NCI-H510A treated with DMSO at 0.1 percent for 48 hours (cell line): ENCODE data around the gene CYB5R2.

Experiments
- DNase-seq: peaks from one replicate; lab custom pipeline; 2025; lab: John Stamatoyannopoulos, UW

Gene CYB5R2

DNA sequence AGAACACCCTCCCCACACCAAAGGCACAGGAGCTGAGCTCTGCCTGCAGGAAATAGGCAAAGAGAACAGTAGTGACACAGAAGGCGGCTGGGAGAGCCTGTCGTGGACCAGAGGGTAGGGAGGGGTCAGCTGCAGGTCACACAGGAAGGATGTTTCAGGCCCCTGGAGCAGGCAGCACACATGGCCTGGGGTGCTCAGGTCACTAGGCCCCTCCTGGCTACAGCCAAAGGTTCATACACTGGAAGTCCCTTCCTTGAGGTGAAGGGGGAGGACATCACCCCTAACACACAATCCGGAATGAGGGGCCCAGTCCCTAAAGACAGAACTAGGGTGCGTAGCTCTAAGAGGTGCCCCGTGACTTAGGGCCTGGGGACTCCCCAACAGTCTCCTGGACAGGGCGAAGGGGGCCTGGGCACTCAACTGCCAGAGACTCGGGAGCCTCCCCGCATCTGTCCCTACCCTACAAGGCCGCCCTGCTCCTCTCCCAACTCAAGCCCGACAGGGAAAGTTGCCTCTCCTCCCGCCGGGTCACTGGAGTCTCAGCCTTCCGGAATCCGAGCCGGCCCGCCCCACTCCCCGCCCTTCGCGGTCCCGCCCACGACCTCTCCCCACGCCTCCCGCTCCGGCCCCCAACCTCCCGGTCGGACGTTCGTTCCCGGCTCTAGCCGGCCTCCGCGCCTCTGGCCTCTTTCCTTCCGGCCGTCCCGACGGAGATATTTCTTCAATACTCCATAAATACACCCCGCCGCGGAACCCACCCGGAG lies at the start of gene CYB5R2:
CYB5R2 (minus strand) TSS at position 541 of the 764 bp plus-strand sequence. CDS start 675 bp downstream, outside the sequence.
- peak; percentile 16 for DNase-seq

GRCh38 chr11:7714786-7715185 lies 41.5 kb upstream of the CYB5R2 start:
- no peak for DNase-seq

- DNase-seq: no peak
Observed at GRCh38 chr11:7706377-7706776, 33.1 kb upstream of the CYB5R2 start, which contains the start of gene OVCH2. Gene OVCH2 (minus strand): TSS chr11:7706477. CDS start chr11:7706394, 83 bp downstream.

DNA sequence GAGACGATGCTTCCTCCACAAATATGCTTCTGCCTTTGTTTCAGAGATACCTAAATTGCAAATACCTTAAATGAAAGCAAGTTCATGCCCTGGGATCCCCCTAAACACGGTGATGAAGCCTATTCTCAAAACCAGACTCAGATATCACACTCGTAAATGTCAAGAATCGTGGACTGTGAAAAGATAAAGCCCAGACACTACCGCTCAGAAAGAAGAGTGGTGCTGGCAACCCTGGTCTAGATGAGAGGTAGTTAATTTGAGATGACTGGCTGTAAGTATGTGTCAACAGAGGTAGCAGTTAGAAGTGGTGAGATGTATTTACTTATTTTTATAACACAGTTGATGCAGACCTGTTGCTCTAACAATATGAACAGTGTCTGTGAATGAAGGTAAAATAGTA lies 30.4 kb upstream of the CYB5R2 start:
- peak; percentile 9 for DNase-seq

DNA sequence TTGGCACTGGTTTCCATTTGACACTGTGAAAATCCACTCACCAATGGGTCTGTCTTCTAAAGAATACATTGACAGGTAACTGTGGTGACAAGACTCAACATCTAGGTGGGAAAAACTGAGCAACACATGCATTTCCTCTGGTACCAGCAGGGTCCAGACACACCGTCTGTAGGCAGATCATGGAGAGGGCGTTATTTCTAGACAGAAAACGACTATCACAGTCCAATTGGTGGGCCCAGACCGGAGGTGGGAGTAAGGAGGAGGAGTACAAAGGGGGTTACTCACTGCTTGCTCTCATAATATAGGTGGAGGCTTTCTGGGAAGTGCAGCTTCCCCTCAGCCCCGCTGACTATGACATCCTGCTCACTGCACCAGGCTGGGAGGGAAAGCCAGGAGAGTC lies 23.1 kb upstream of the CYB5R2 start:
- DNase-seq: no peak

- no peak for DNase-seq
Observed at GRCh38 chr11:7694235-7694634, 20.9 kb upstream of the CYB5R2 start.

DNA sequence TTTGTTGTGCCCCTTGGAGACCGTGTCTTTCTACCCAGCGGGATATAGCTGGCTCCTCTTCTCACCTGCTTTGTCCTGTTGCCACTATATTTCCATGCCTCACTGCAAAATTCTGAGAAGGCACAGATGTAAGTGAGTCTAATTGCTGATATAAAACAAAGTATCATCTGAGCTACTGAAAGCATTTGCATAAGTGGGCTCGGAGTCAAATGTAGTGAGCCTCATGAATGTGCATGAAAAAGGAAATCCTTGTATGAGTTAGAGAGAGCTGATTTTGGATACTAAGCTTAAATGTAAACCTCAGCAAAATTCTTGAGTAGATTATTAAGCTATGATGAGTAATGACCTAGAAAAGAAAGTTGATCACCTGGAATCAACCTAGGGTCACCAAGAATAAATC lies 19.1 kb upstream of the CYB5R2 start:
- no peak for DNase-seq

- DNase-seq: no peak
Observed at GRCh38 chr11:7691759-7692350, 18.6 kb upstream of the CYB5R2 start.

GRCh38 chr11:7690648-7691047 lies 17.3 kb upstream of the CYB5R2 start:
- no peak for DNase-seq

GRCh38 chr11:7689239-7689638 lies 15.9 kb upstream of the CYB5R2 start:
- DNase-seq: no peak

GRCh38 chr11:7688238-7688826 lies 15.0 kb upstream of the CYB5R2 start:
- peak; percentile 3 for DNase-seq

DNA sequence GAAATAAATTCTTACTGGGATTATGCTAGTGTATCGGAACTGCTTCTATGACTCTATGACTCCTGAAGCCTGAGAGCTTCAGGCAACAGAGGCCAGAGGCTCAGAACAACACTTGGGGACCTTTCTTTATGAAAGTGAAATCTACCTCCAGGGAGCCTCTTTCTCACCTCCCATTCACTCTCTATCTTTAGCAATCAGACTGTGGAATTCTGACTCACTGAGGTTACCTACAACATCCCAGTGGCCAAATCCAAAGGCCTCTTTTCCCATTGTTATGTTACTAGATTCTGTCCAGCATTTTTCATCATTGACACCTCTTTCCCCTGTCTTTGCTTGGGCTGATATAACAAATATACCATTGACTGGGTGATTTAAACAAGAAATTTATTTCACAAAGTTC lies 14.1 kb upstream of the CYB5R2 start:
- DNase-seq: no peak

DNA sequence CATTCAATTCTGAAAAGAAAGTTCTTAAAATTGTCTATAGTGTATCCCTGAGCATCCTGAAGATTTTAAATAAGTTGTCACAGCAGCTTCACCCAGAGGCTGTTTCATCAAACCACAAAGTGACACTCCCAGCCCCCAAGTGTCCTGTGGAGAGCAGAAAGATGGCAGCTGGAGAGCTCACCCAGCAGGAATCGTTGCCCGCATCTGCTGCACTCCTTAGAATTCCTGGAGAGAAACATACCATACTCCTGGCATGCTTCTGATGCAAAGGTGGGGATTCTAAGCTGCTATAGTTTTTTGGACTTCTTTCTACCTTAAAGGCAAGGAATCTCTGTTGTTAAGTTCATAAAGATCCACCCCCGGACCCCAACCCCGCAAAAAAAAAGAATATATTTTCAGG lies 13.5 kb upstream of the CYB5R2 start:
- DNase-seq: no peak

DNA sequence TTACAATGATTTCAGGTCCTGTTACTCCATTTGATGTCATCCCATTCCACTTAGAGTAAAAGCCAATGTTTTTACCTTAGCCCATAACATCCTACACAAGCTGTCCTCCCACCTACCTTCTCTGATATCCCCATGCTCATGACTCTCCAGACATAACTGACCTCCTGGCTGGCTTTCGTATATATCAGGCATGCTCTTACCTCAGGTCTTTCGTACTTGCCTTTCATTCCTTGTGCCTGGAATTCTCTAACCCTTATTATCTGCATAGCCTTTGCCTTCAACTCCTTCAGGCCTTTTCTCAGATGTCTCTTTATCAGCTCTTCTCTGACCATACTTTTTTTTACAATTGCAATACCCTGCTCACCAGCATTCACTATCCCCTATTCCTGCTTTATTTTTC lies 10.3 kb upstream of the CYB5R2 start:
- no peak for DNase-seq

- DNase-seq: no peak
Observed at GRCh38 chr11:7677796-7678201, 4.5 kb upstream of the CYB5R2 start.

GRCh38 chr11:7677071-7677470 lies 3.8 kb upstream of the CYB5R2 start:
- no peak for DNase-seq

GRCh38 chr11:7675631-7676030 lies 2.3 kb upstream of the CYB5R2 start:
- DNase-seq: no peak

GRCh38 chr11:7673724-7674434 lies 579 bp upstream of the CYB5R2 start:
- peak; percentile 35 for DNase-seq

DNA sequence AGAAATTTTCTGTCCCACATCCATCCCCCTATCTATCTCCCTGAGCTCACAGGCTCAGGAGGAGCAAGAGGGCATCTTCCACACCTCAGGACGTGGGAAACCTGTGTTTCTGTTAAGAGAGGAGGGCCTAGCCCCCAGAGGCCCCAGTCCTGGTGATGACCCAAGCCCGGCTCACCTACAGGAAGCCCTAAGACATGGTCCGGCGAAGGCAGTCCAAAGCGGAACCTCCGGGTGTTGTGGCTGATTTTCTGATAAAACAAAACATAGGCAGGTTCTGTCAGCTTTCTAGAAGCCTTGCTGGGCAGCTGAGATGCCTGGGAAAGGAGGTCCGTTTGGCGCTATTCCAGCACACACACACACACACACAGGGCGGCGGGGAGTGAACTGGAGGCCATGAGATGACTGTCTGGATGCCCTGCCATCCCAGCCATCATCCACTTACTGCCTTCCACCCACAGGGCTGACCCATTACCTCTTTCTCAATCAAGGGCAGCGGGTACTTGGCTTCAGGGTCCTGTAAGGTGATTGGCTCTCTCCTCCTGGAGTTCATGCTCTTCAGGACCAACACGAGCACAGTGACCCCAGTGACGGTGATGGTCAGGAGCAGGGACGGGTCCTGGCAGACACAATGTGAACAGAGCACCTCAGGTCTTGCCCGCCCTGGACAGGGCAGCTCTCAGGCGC lies 882 bp downstream of the CYB5R2 start:
- DNase-seq: no peak

GRCh38 chr11:7671347-7672215 lies 1.7 kb downstream of the CYB5R2 start:
- DNase-seq: no peak

- no peak for DNase-seq
Observed at GRCh38 chr11:7670641-7671040, 2.7 kb downstream of the CYB5R2 start.
